Erythroblast (primary cell): ENCODE measurements around the gene UPK3BL2.
"Not testable (repeated sequence)": the region's sequence is repeated elsewhere in the genome, so short reads cannot be mapped to it uniquely, and the experiment has no call there.

Experiments
- GATA1 ChIP-seq: IDR thresholded peaks from 2 replicates; pipeline ENCODE4 v1.6.1; 2011; ENCODE audit warnings: low read depth, mild to moderate bottlenecking, control low read depth, low read length, moderate library complexity
- POLR2A ChIP-seq: IDR thresholded peaks from 2 replicates; pipeline ENCODE4 v1.6.1; 2011; ENCODE audit warnings: mild to moderate bottlenecking, low read length

GRCh38 chr7:102494473-102495149 is 48.9 kb downstream of the UPK3BL2 start:
- not testable (repeated sequence) for TF ChIP-seq POLR2A, GATA1
